Left lung (tissue), 10 donors: ENCODE data around the gene PRRC2A. TPM values are rescaled to one million over a fixed set of nuclear protein-coding genes. Genes with fewer than 3 reads are reported as not detected.
A peak's percentile ranks its signal among the peaks of the same experiment; 100 is the strongest.

ENCODE experiments used
- ATAC-seq: fragments of 200-7000 bp; cut with Tn5 transposase; one replicate; pipeline ENCODE4 v1.9.1; 2020; ENCODE audit warnings: moderate library complexity
- DNase-seq, 4 donors: peaks; one replicate each; pipeline ENCODE4 v3.0.0-alpha.2; 2013 to 2020
- H3K27ac ChIP-seq, 2 donors: fragments of 200-600 bp; sonication (generic) in 1 of 2; one replicate each; pipeline versions ENCODE4 v1.5.0 to v1.8.0; 2020 to 2021
- H3K27me3 ChIP-seq, 2 donors: fragments of 200-600 bp; sonication (generic) in 1 of 2; one replicate each; pipeline versions ENCODE4 v1.5.0 to v1.8.0; 2020 to 2021
- H3K36me3 ChIP-seq, 2 donors: fragments of 200-600 bp; sonication (generic) in 1 of 2; one replicate each; pipeline versions ENCODE4 v1.5.0 to v1.8.0; 2020 to 2021
- H3K4me1 ChIP-seq, 2 donors: fragments of 200-600 bp; one replicate each; pipeline ENCODE4 v1.8.0; 2021
- H3K4me3 ChIP-seq, 2 donors: fragments of 200-600 bp; sonication (generic) in 1 of 2; one replicate each; pipeline versions ENCODE4 v1.5.0 to v1.8.0; 2020 to 2021; ENCODE audit warnings: mild to moderate bottlenecking in 1 of 2
- H3K9me3 ChIP-seq, 2 donors: fragments of 200-600 bp; sonication (generic) in 1 of 2; one replicate each; pipeline versions ENCODE4 v1.5.0 to v1.8.0; 2020 to 2021
- CTCF ChIP-seq, 2 donors: fragments of 200-600 bp; sonication (generic) in 1 of 2; IDR thresholded peaks; one replicate each; pipeline versions ENCODE4 v1.5.0 to v1.8.0; 2021; ENCODE audit warnings: antibody characterized with exemption in 2 of 2
- intact Hi-C, 2 donors: fragments of 100-400 bp; cut with DNase I; formaldehyde crosslinking; loops; one replicate each; pipeline versions ENCODE4 v1.11.2 to v1.14.2; 2022
- polyA plus RNA-seq, 6 donors: library from polyadenylated mRNA; unstranded; fragments of 120-200 nt; gene quantifications; one replicate each; pipeline ENCODE4 v1.2.1, GENCODE V29; 2013; ENCODE audit not compliant: insufficient read length in 6 of 6
- total RNA-seq, 2 donors: library from RNA; stranded (reverse); fragmentation: NEBNext Ultra II Directional; extraction: Animal tissue kit (Norgen Biotek cat#: 25700); gene quantifications; one replicate each; pipeline ENCODE4 v1.2.1, GENCODE V29; 2021
- donor health status: DM: no; HTN: yes; CAD: no.
- donor health status: DM: no; HTN: no; CAD: no.

PRRC2A gene
- total and polyA plus RNA-seq, 8 donors, result 130 to 201 (median 164) TPM

GRCh38 chr6:31577579-31577966 lies 42.9 kb upstream of the PRRC2A start:
- H3K4me1 ChIP-seq, result peaks cover 0 to 69% of the 10 kb centered on the region in 2 donors
- no peak for TF ChIP-seq CTCF (IDR thresholded peaks at IDR 0.05)
- H3K9me3 ChIP-seq, result no peaks in the 10 kb centered on the region
- H3K27ac ChIP-seq, result no peak overlapping the region
- DNase-seq (peak in 1 of 4 donors; percentile 2), ATAC-seq (no peak)
- H3K4me3 ChIP-seq, result peak overlapping the region in 1 of 2 donors; percentile 56
- peaks cover 0 to 17% of the 10 kb centered on the region in 2 donors for H3K36me3 ChIP-seq
- intact Hi-C loops, result no loop called here
- H3K27me3 ChIP-seq, result peaks cover 0 to 4% of the 10 kb centered on the region in 2 donors

DNA sequence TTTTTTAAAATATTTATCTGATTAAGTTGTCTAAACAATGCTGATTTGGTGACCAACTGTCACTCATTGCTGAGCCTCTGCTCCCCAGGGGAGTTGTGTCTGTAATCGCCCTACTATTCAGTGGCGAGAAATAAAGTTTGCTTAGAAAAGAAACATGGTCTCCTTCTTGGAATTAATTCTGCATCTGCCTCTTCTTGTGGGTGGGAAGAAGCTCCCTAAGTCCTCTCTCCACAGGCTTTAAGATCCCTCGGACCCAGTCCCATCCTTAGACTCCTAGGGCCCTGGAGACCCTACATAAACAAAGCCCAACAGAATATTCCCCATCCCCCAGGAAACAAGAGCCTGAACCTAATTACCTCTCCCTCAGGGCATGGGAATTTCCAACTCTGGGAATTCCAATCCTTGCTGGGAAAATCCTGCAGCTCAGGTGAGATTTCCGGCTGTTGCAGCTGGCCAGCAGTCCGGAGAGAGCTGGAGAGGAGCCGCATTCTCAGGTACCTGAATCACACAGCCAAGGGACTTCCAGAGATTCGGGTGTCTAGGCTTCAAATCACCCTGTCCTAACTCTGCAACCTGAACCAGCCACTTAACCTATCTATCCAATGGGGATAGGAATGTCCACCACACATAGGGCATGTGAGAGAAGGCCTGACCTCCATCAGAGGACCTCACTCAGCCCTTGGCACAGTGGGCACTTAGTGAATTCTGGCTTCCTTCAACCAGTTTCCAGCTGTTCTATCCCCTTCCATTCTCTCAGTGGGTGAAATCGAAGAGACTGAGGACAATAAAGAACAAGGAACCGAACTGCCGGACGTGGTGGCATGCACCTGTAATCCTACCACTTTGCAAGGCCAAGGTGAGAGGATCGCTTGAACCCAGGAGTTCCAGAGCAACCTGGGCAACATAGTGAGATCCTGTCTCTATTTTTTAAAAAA lies 42.1 kb upstream of the PRRC2A start:
- ATAC-seq (no peak), DNase-seq (no peak)
- H3K9me3 ChIP-seq, result no peaks in the 10 kb centered on the region
- no peak for TF ChIP-seq CTCF (IDR thresholded peaks at IDR 0.05)
- H3K4me3 ChIP-seq, result peak overlapping the region in 1 of 2 donors; percentile 56
- H3K36me3 ChIP-seq, result peaks cover 0 to 17% of the 10 kb centered on the region in 2 donors
- peaks cover 0 to 4% of the 10 kb centered on the region in 2 donors for H3K27me3 ChIP-seq
- H3K4me1 ChIP-seq, result peaks cover 0 to 77% of the 10 kb centered on the region in 2 donors
- H3K27ac ChIP-seq, result no peak overlapping the region
- intact Hi-C loops, result no loop called here

GRCh38 chr6:31579119-31579505 lies 41.4 kb upstream of the PRRC2A start:
- no peaks in the 10 kb centered on the region for H3K9me3 ChIP-seq
- ATAC-seq, result no peak
- no peak overlapping the region for H3K4me3 ChIP-seq
- DNase-seq, result no peak
- no peak for TF ChIP-seq CTCF (IDR thresholded peaks at IDR 0.05)
- intact Hi-C loops, result no loop called here
- H3K4me1 ChIP-seq, result peaks cover 0 to 80% of the 10 kb centered on the region in 2 donors
- H3K27ac ChIP-seq, result no peak overlapping the region
- H3K27me3 ChIP-seq, result peaks cover 0 to 4% of the 10 kb centered on the region in 2 donors
- H3K36me3 ChIP-seq, result peaks cover 0 to 17% of the 10 kb centered on the region in 2 donors

DNA sequence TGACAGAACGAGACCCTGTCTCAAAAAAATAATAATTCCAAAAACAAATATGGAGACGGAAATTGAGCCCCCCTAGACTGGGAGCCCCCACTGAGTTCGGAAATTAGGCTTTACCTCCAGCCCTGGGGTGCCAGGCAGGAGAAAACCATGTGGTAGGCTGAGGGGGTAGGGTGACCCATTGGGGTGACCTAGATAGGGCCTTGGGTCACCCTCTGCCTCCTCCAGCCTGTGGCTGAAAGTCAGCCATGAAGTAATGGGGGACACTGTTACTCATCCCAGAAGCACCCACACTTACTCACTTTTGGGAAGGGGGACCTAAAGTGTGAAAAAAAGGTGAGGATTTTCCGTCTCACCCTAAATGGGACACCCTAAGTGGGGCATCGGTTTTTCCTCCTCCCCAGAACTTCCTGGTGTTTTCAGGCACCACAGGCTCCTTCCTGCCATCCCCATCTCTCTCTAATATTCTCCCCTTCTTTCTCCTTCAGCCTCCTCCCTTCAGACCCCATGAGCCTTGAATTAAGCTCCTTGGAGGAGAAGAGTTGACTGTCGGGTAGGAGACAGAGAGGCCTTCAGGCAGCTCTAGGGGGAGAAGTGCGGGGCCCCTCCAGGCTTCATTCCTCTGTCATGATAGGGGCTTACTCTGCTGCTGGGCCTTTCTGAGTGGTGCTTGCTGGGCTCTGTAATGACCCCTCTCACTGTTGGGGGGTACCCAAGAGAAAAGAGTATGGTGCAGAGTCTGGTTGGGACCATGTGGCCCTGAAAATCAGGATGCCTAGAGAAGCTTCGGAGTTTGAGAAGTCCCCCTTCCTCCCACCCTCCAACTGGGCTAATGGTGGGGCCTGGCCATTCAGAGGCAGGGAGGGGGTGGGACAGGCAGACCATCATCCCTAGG lies 40.7 kb upstream of the PRRC2A start:
- peak overlapping the region; percentile 79 to 82 for H3K4me3 ChIP-seq
- no peaks in the 10 kb centered on the region for H3K9me3 ChIP-seq
- H3K27ac ChIP-seq, result no peak overlapping the region
- peaks cover 0 to 17% of the 10 kb centered on the region in 2 donors for H3K36me3 ChIP-seq
- DNase-seq (no peak), ATAC-seq (no peak)
- H3K4me1 ChIP-seq, result peaks cover 0 to 80% of the 10 kb centered on the region in 2 donors
- TF ChIP-seq CTCF (IDR thresholded peaks at IDR 0.05), result no peak
- peaks cover 0 to 4% of the 10 kb centered on the region in 2 donors for H3K27me3 ChIP-seq
- intact Hi-C loops, result no loop called here

DNA sequence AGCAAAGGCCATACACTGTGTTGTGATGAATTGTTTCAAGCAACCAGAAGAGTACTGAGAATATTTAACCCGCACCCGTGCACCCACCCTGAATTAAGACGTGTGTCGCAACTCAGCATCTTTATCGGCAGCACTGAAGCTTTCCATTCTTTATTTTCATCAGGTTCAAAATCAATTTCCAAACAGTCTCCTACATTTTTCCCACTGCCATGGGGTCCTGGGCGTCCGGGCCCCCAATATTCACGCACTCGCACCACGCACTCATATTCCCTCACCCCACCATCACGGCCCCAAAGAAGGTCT lies 40.1 kb upstream of the PRRC2A start:
- H3K27me3 ChIP-seq, result peaks cover 0 to 4% of the 10 kb centered on the region in 2 donors
- H3K4me1 ChIP-seq, result peaks cover 0 to 80% of the 10 kb centered on the region in 2 donors
- peaks cover 0 to 17% of the 10 kb centered on the region in 2 donors for H3K36me3 ChIP-seq
- intact Hi-C loops, result no loop called here
- ATAC-seq, result no peak
- no peak for DNase-seq
- no peak for TF ChIP-seq CTCF (IDR thresholded peaks at IDR 0.05)
- H3K27ac ChIP-seq, result peak overlapping the region; percentile 65 to 88
- peak overlapping the region; percentile 79 to 82 for H3K4me3 ChIP-seq
- H3K9me3 ChIP-seq, result no peaks in the 10 kb centered on the region
